ENCODE measurements around the gene OSBPL5. TPM values are rescaled to one million over a fixed set of nuclear protein-coding genes. Genes with fewer than 3 reads are reported as not detected.

The OSBPL5 gene
- total RNA-seq, 3 donors from 2014 or later (not counting 1 experiment from before 2014, with no cell fraction given), result 375 to 522 (median 377) TPM

DNA sequence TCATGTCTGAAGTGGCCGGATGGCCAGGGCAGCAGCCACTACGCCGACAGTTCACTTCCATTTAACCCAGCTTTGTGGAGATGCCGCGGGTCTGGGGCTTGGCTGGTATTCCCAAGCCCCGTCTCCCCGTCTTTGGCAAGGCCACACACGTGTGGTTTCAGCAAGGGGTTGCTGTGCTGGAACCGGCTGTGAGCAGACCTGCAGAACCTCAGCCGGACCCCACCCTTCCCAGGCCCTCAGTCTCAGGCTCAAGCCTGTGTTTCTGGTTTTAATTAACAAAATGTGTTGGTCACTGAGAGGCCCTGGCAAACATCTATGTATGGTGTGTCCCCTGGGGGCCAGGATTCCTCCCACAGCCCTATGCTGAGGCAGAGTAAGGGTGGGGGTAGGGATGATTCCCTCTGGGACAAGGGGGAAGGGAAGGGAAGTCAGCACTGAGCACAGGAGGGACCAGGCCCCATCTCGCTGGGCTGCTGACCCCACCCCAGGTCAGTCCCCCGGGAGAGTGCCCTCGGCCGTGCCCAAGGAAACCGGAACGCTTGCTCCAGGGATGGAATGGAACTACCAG is 9.3 kb downstream of the OSBPL5 start:
- no peak for DNase-seq
- no peaks in the 10 kb centered on the region for H3K27me3 ChIP-seq (ENCODE audit: control insufficient read depth, insufficient read depth, low read length)
- H3K4me3 ChIP-seq (ENCODE audit: low read length), result no peak overlapping the region
- H3K4me1 ChIP-seq (ENCODE audit: control insufficient read depth, insufficient read depth, low read length), result peaks cover 99% of the 10 kb centered on the region
- 81% methylated on average over 16 of the region's 16 CpGs for WGBS (ENCODE audit: insufficient coverage)
- H3K36me3 Mint-ChIP-seq, result no peaks in the 10 kb centered on the region
- intact Hi-C loops (cut with micrococcal nuclease), result loop anchor here (2.0 to 5.0 kb wide), 2 partner anchors 19 to 43 kb away; no protein-coding TSS in a partner anchor
- H3K9me3 ChIP-seq (ENCODE audit: control insufficient read depth, insufficient read depth, low read length), result no peaks in the 10 kb centered on the region
- H3K9me3 Mint-ChIP-seq, result no peaks in the 10 kb centered on the region
- H3K27ac ChIP-seq (ENCODE audit: low read length), result no peak overlapping the region
- H3K27ac Mint-ChIP-seq, result peak overlapping the region; percentile 89 to 93
- peak overlapping the region; percentile 89 for H3K4me3 Mint-ChIP-seq
- ATAC-seq, result no peak
- peaks cover 73 to 91% of the 10 kb centered on the region in 2 donors for H3K4me1 Mint-ChIP-seq
- TF ChIP-seq, protein P1, sequence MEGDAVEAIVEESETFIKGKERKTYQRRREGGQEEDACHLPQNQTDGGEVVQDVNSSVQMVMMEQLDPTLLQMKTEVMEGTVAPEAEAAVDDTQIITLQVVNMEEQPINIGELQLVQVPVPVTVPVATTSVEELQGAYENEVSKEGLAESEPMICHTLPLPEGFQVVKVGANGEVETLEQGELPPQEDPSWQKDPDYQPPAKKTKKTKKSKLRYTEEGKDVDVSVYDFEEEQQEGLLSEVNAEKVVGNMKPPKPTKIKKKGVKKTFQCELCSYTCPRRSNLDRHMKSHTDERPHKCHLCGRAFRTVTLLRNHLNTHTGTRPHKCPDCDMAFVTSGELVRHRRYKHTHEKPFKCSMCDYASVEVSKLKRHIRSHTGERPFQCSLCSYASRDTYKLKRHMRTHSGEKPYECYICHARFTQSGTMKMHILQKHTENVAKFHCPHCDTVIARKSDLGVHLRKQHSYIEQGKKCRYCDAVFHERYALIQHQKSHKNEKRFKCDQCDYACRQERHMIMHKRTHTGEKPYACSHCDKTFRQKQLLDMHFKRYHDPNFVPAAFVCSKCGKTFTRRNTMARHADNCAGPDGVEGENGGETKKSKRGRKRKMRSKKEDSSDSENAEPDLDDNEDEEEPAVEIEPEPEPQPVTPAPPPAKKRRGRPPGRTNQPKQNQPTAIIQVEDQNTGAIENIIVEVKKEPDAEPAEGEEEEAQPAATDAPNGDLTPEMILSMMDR (IDR thresholded peaks at IDR 0.05), result no peak
- no peaks in the 10 kb centered on the region for H3K27me3 Mint-ChIP-seq (ENCODE audit: low read depth in 2 of 2)
- H3K36me3 ChIP-seq (ENCODE audit: control insufficient read depth, insufficient read depth, low read length), result peaks cover 13% of the 10 kb centered on the region

DNA sequence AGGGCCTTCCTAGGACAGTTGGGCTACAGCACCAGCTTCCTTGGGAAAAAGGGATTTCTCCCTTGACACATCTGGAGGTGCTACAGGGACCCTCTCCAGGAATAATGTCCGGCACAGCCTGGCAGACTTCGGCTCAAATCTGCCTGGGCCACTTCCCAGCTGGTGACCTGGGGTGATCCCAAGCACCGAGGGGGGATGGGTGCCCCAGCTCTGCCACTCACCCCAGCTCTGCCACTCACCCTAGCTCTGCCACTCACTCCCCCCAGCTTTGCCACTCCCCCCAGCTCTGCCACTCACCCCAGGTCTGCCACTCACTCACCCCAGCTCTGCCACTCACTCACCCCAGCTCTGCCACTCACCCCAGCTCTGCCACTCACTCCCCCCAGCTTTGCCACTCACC is 9.9 kb downstream of the OSBPL5 start:
- intact Hi-C loops (cut with micrococcal nuclease), result loop anchor here (2.0 to 5.0 kb wide), 2 partner anchors 18 to 43 kb away; no protein-coding TSS in a partner anchor
- ATAC-seq (no peak), DNase-seq (no peak)
- Mint-ChIP-seq H3K27ac (peak overlapping the region; percentile 89 to 93), H3K4me3 (peak overlapping the region; percentile 89), H3K4me1 (peaks cover 72 to 91% of the 10 kb centered on the region in 2 donors), H3K36me3 (no peaks in the 10 kb centered on the region), H3K9me3 (no peaks in the 10 kb centered on the region), H3K27me3 (ENCODE audit: low read depth in 2 of 2) (no peaks in the 10 kb centered on the region)
- H3K4me3 ChIP-seq (ENCODE audit: low read length), result no peak overlapping the region
- H3K9me3 ChIP-seq (ENCODE audit: control insufficient read depth, insufficient read depth, low read length), result no peaks in the 10 kb centered on the region
- peaks cover 16% of the 10 kb centered on the region for H3K36me3 ChIP-seq (ENCODE audit: control insufficient read depth, insufficient read depth, low read length)
- 93% methylated on average over 3 of the region's 3 CpGs for WGBS (ENCODE audit: insufficient coverage)
- H3K27me3 ChIP-seq (ENCODE audit: control insufficient read depth, insufficient read depth, low read length), result no peaks in the 10 kb centered on the region
- H3K27ac ChIP-seq (ENCODE audit: low read length), result no peak overlapping the region
- TF ChIP-seq, protein P1 (IDR thresholded peaks at IDR 0.05), result no peak
- peaks cover 99% of the 10 kb centered on the region for H3K4me1 ChIP-seq (ENCODE audit: control insufficient read depth, insufficient read depth, low read length)

- no peak overlapping the region for H3K4me3 Mint-ChIP-seq
- peaks cover 99% of the 10 kb centered on the region for H3K4me1 ChIP-seq (ENCODE audit: control insufficient read depth, insufficient read depth, low read length)
- no peaks in the 10 kb centered on the region for H3K9me3 Mint-ChIP-seq
- WGBS (ENCODE audit: insufficient coverage), result 89% methylated on average over 24 of the region's 24 CpGs
- intact Hi-C loops (cut with micrococcal nuclease), result loop anchor here (2.0 kb wide), 1 partner anchor 17 kb away; no protein-coding TSS in a partner anchor
- H3K27me3 Mint-ChIP-seq (ENCODE audit: low read depth in 2 of 2), result no peaks in the 10 kb centered on the region
- peaks cover 77 to 91% of the 10 kb centered on the region in 2 donors for H3K4me1 Mint-ChIP-seq
- no peak overlapping the region for H3K27ac ChIP-seq (ENCODE audit: low read length)
- peaks cover 16% of the 10 kb centered on the region for H3K36me3 ChIP-seq (ENCODE audit: control insufficient read depth, insufficient read depth, low read length)
- no peak for ATAC-seq
- no peak overlapping the region for H3K4me3 ChIP-seq (ENCODE audit: low read length)
- H3K36me3 Mint-ChIP-seq, result no peaks in the 10 kb centered on the region
- H3K9me3 ChIP-seq (ENCODE audit: control insufficient read depth, insufficient read depth, low read length), result no peaks in the 10 kb centered on the region
- peak in 1 of 2 donors; percentile 68 for DNase-seq
- H3K27ac Mint-ChIP-seq, result peak overlapping the region; percentile 88 to 93
- TF ChIP-seq, protein P1 (IDR thresholded peaks at IDR 0.05), result no peak
- H3K27me3 ChIP-seq (ENCODE audit: control insufficient read depth, insufficient read depth, low read length), result no peaks in the 10 kb centered on the region
These were observed 11.0 kb downstream of the OSBPL5 start for GRCh38 chr11:3154001-3154599.
